H1 (cell line): ENCODE data around the gene PPP1R7. TPM values are rescaled to one million over a fixed set of nuclear protein-coding genes. Genes with fewer than 3 reads are reported as not detected.

ENCODE experiments used
- SP1 ChIP-seq: IDR thresholded peaks from 2 replicates; pipeline ENCODE4 v1.6.1; 2011; ENCODE audit warnings: low read depth, low read length
- polyA plus RNA-seq, 7 experiments: library from polyadenylated mRNA; depleted of rRNA in 3 of 7; stranded (reverse) in 5 of 7; unstranded in 2 of 7; fragments of >200 nt in 5 of 7; fragments of 200-250 nt in 2 of 7; gene quantifications; 1 replicate in 5 of 7; 2 replicates in 1 of 7; 4 replicates in 1 of 7; pipeline versions ENCODE4 v1.2.1 to v1.2.3, GENCODE V29; 2011 to 2013; ENCODE audit warnings: missing spikeins in 2 of 7, mixed read lengths in 2 of 7
- total RNA-seq: library from RNA; stranded (reverse); fragmentation: NEBNext Ultra II Directional; extraction: Animal tissue kit (Norgen Biotek cat#: 25700); gene quantifications from 2 replicates; pipeline ENCODE4 v1.2.1, GENCODE V29; 2021

Gene PPP1R7
- total and polyA plus RNA-seq, 2 of the 8 experiments (the other 6 are each of a cell fraction or from before 2014, with no cell fraction given), result 22.2 to 64.0 TPM

- no peak for TF ChIP-seq SP1
Measured at GRCh38 chr2:241228860-241229516, 78.7 kb downstream of the PPP1R7 start (continued).
